Breast epithelium (tissue), 3 donors: ENCODE measurements around the gene GALNT2.

Experiments used
- CTCF ChIP-seq, 3 donors: fragments of 450-650 bp; IDR thresholded peaks; one replicate each; pipeline ENCODE4 v1.5.1; 2016 to 2017; ENCODE audit warnings: antibody characterized with exemption in 3 of 3, mild to moderate bottlenecking in 3 of 3, moderate library complexity in 3 of 3
- POLR2A ChIP-seq: fragments of 450-650 bp; IDR thresholded peaks from one replicate; pipeline ENCODE4 v1.6.1; 2016; ENCODE audit warnings: antibody characterized with exemption, mild to moderate bottlenecking, moderate library complexity

GRCh38 chr1:230149751-230150584, 82.9 kb downstream of the GALNT2 start:
- TF ChIP-seq CTCF (IDR thresholded peaks at IDR 0.05), result no peak
- no peak for TF ChIP-seq POLR2A
